Stomach (tissue), 4 donors: Measurements from ENCODE around the gene CDH22.

Experiments used
- CTCF ChIP-seq, 7 experiments: fragments of 450-650 bp in 4 of 7; fragments of 200-600 bp in 3 of 7; sonication (generic) in 3 of 7; IDR thresholded peaks; one replicate each; pipeline ENCODE4 v1.5.1; 2016 to 2019; ENCODE audit warnings: antibody characterized with exemption in 7 of 7, control low read depth in 2 of 7, mild to moderate bottlenecking in 1 of 7
- POLR2A ChIP-seq, 4 donors: fragments of 450-650 bp; IDR thresholded peaks; one replicate each; pipeline ENCODE4 v1.6.1; 2016; ENCODE audit warnings: antibody characterized with exemption in 4 of 4, control low read depth in 2 of 4, mild to moderate bottlenecking in 1 of 4, moderate library complexity in 1 of 4

DNA sequence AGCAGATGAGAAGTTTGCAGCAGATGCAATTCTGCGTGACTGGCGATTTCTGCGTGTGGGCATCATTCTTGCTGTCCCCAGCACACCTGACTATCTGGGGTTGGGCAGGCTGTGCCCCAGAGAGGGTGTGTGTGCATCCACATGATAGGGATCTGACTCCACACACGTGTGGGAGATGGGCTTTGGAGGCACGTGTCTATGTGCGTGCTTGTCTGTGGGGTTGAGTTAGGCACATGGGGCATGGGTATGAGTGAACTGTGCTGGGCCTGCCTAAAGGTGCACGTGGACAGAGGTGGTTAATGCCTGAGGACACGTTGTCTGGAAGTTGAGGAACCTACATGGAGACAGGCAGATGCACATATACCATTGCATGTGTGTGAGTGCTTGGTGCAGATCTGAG is 139.9 kb downstream of the CDH22 start:
- no peak for TF ChIP-seq CTCF (IDR thresholded peaks at IDR 0.05)
- no peak for TF ChIP-seq POLR2A (IDR thresholded peaks at IDR 0.05)
